Keratinocyte (primary cell): ENCODE measurements around the gene MOK.

Experiments used
- CTCF ChIP-seq, 3 experiments: IDR thresholded peaks in 1 of 3; conservative IDR thresholded peaks in 1 of 3; optimal IDR thresholded peaks in 1 of 3; 2 replicates in 2 of 3; 3 replicates in 1 of 3; pipeline versions ENCODE3 to v1.5.1; 2011; ENCODE audit warnings: low read length in 3 of 3, mild to moderate bottlenecking in 3 of 3, moderate library complexity in 2 of 3, control low read depth in 1 of 3, inconsistent platforms in 1 of 3; ENCODE audit not compliant: insufficient read depth in 2 of 3; ENCODE audit errors: extremely low read depth in 1 of 3
- EZH2 ChIP-seq: IDR thresholded peaks from one replicate; pipeline ENCODE4 v1.6.1; 2012; ENCODE audit warnings: inconsistent platforms, mild to moderate bottlenecking, low read length, moderate library complexity

GRCh38 chr14:102215071-102215470 is 89.9 kb downstream of the MOK start:
- TF ChIP-seq CTCF (optimal IDR thresholded peaks at IDR 0.05 in 1 of 3, IDR thresholded peaks at IDR 0.05 in 1 of 3, conservative IDR thresholded peaks at IDR 0.05 in 1 of 3; ENCODE audit: extremely low read depth in 1 of 3, insufficient read depth in 2 of 3, low read length in 3 of 3) (no peak), EZH2 (no peak)
